Activated CD4-positive, alpha-beta T cell treated with anti-CD3 and anti-CD28 coated beads for 1 hour (primary cell): ENCODE measurements around the gene XRCC4.
"Not testable (repeated sequence)": the region's sequence is repeated elsewhere in the genome, so short reads cannot be mapped to it uniquely, and the experiment has no call there.

Experiments used
- DNase-seq: peaks from one replicate; pipeline ENCODE4 v3.0.0-alpha.2; 2020

Gene XRCC4

GRCh38 chr5:83076742-83077661, at the start of gene XRCC4, which contains the start of gene TMEM167A:
TSS of gene XRCC4 (plus strand) at chr5:83077547. CDS start at chr5:83104920, 27,373 bp downstream.
TSS of gene TMEM167A (minus strand) at chr5:83077394. CDS start at chr5:83077323, 71 bp downstream.
- DNase-seq, result peak; percentile 87

- DNase-seq, result no peak
These were observed 47.4 kb upstream of the XRCC4 start for GRCh38 chr5:83029912-83030311.

- DNase-seq, result no peak
These were observed 46.0 kb upstream of the XRCC4 start for GRCh38 chr5:83031381-83031780.

- no peak for DNase-seq
These were observed 43.3 kb upstream of the XRCC4 start for GRCh38 chr5:83034036-83034435.

GRCh38 chr5:83034528-83035207, 42.7 kb upstream of the XRCC4 start:
- no peak for DNase-seq

- DNase-seq, result no peak
These were observed 41.8 kb upstream of the XRCC4 start for GRCh38 chr5:83035373-83036100.

GRCh38 chr5:83036991-83037575, 40.3 kb upstream of the XRCC4 start:
- DNase-seq, result no peak

- no peak for DNase-seq
These were observed 38.4 kb upstream of the XRCC4 start for GRCh38 chr5:83038924-83039323.

- no peak for DNase-seq
These were observed 34.8 kb upstream of the XRCC4 start for GRCh38 chr5:83042507-83042906.

- DNase-seq, result no peak
These were observed 32.4 kb upstream of the XRCC4 start for GRCh38 chr5:83044926-83045325.

GRCh38 chr5:83048277-83048676, 29.1 kb upstream of the XRCC4 start:
- DNase-seq, result no peak

GRCh38 chr5:83048811-83049210, 28.5 kb upstream of the XRCC4 start:
- no peak for DNase-seq

GRCh38 chr5:83049370-83049885, 27.9 kb upstream of the XRCC4 start:
- no peak for DNase-seq

GRCh38 chr5:83050723-83051340, 26.5 kb upstream of the XRCC4 start:
- no peak for DNase-seq

GRCh38 chr5:83055166-83055565, 22.2 kb upstream of the XRCC4 start:
- DNase-seq, result no peak

- DNase-seq, result no peak
These were observed 18.6 kb upstream of the XRCC4 start for GRCh38 chr5:83058726-83059125.

- no peak for DNase-seq
These were observed 18.0 kb upstream of the XRCC4 start for GRCh38 chr5:83059341-83059740.

GRCh38 chr5:83066548-83067110, 10.7 kb upstream of the XRCC4 start:
- no peak for DNase-seq

GRCh38 chr5:83067377-83067776, 10.0 kb upstream of the XRCC4 start:
- not testable (repeated sequence) for DNase-seq

GRCh38 chr5:83069096-83069799, 8.1 kb upstream of the XRCC4 start:
- no peak for DNase-seq
